ENCODE results near the gene CFAP298. TPM values are rescaled to one million over a fixed set of nuclear protein-coding genes. Genes with fewer than 3 reads are reported as not detected.
A peak's percentile ranks its signal among the peaks of the same experiment; 100 is the strongest.
"Not testable (repeated sequence)": the region's sequence is repeated elsewhere in the genome, so short reads cannot be mapped to it uniquely, and the experiment has no call there.

The CFAP298 gene, protein sequence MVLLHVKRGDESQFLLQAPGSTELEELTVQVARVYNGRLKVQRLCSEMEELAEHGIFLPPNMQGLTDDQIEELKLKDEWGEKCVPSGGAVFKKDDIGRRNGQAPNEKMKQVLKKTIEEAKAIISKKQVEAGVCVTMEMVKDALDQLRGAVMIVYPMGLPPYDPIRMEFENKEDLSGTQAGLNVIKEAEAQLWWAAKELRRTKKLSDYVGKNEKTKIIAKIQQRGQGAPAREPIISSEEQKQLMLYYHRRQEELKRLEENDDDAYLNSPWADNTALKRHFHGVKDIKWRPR
- total RNA-seq: 10 to 100 TPM; 17.3 to 28.0 (median 20.6) TPM

DNA sequence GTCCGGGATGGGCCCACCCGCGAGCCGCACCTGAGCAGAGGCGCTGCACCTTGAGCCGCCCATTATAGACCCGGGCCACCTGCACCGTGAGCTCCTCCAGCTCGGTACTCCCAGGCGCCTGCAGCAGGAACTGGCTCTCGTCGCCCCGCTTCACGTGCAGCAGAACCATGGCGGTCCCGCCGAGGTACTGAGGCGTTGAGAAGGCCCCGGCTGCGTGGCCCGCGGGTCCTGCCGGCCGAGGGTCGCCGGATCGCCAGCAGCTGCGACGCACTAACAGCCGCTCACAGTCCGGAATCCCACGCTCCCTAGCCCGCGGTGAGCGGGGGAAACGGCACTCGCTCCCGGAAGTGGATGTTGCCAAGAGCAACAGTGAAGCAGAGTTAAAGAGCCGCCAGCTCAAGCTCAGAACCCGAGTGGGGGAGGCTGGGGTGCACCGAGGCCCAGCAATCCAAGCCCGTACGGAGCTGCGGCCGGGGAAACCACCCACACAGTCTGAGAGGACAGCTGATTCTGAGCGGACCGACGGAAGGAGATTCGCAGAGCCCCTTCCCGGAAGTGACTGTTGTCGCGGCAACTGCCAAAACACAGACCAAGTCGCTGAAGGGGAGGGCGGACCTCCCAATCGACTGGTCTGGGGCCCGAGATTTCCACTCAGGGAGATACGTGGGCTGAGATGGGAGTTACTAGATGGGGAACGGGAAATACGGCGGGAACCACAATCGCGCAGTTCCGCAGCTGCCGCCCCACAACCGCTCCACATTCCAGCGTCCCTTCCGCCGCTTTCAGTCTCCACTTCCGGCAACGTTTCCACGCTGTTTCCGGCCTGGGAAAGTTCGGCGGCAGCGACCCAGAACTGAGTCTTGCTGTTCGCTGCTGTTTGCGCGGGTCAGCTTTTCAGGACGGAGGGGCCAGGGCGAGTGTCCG lies at the start of gene CFAP298:
Gene CFAP298 (minus strand): TSS at position 303 of the 924 bp plus-strand sequence. CDS start 134 bp downstream, at position 169.
- Histone ChIP-seq H3K36me3 (peaks cover 0 to 22% (median 0%) of the 10 kb centered on the region in 3 donors), H3K27ac (peak within 1 kb of the TSS; percentile 70 to 87 (median 84)), H3K4me3 (peak within 1 kb of the TSS; percentile 71 to 87 (median 80)), H3K9me3 (no peaks in the 10 kb centered on the region), H3K27me3 (no peaks in the 10 kb centered on the region), H3K4me1 (peaks cover 0 to 11% (median 6%) of the 10 kb centered on the region in 4 donors)
- TF ChIP-seq POLR2A (IDR thresholded peaks at IDR 0.05) (peak in 1 of 2 donors; percentile 27), CTCF (IDR thresholded peaks at IDR 0.05) (no peak)
- DNase-seq: peak; percentile 78 to 93 (median 90)

- DNase-seq, H3K27ac ChIP-seq: not testable (repeated sequence)
Measured at GRCh38 chr21:32661026-32661782, 49.0 kb upstream of the CFAP298 start.

GRCh38 chr21:32658524-32658923 lies 46.3 kb upstream of the CFAP298 start:
- TF ChIP-seq CTCF (IDR thresholded peaks at IDR 0.05) (no peak), POLR2A (IDR thresholded peaks at IDR 0.05) (no peak)
- H3K27ac ChIP-seq: no peak overlapping the region

More at GRCh38 chr21:32661026-32661782, 49.0 kb upstream of the CFAP298 start:
- not testable (repeated sequence) for H3K4me3 ChIP-seq, H3K4me1 ChIP-seq, H3K27me3 ChIP-seq
- H3K9me3 ChIP-seq: peaks cover 0 to 19% (median 3%) of the 10 kb centered on the region in 4 donors
- H3K36me3 ChIP-seq: peaks cover 0 to 76% (median 15%) of the 10 kb centered on the region in 3 donors

DNA sequence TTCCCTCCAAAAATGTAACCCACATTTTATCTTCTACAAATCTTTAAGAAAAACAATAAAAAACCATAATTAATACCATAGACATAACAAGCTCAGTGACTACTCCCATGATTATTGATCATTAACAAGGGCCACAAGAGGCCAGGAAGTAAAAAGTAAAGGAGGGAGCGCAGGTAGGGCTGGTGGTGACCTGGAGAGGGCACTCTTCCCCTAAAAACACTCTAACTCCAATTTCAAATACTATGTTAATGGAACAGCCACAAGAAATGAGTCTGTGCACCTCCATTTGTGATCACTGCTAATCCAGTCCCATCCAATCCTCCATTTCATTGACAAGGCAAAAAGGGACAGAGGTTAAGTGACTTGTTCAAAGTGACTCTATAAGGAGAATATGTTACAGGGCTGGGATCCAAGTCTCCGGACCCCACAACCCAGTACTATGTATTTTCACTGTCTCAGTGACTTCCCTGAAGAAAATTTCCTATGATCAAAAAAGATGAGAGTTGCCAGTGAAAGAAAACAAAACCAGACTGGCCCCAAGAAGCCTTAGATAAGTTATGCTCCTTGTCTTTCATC lies 41.2 kb upstream of the CFAP298 start:
- no peaks in the 10 kb centered on the region for H3K9me3 ChIP-seq
- no peaks in the 10 kb centered on the region for H3K27me3 ChIP-seq
- no peak overlapping the region for H3K27ac ChIP-seq
- H3K4me3 ChIP-seq: no peak overlapping the region
- peak in 1 of 3 donors; percentile 55 for DNase-seq
- H3K4me1 ChIP-seq: no peaks in the 10 kb centered on the region
- peaks cover 0 to 54% (median 0%) of the 10 kb centered on the region in 3 donors for H3K36me3 ChIP-seq
- no peak for TF ChIP-seq POLR2A (IDR thresholded peaks at IDR 0.05)
- peak in 4 of 6 experiments; percentile 55 to 74 (median 70) for TF ChIP-seq CTCF (IDR thresholded peaks at IDR 0.05)

More at GRCh38 chr21:32658524-32658923, 46.3 kb upstream of the CFAP298 start:
- H3K4me3 ChIP-seq: no peak overlapping the region
- no peaks in the 10 kb centered on the region for H3K4me1 ChIP-seq
- no peaks in the 10 kb centered on the region for H3K9me3 ChIP-seq
- H3K27me3 ChIP-seq: no peaks in the 10 kb centered on the region
- H3K36me3 ChIP-seq: peaks cover 0 to 59% (median 0%) of the 10 kb centered on the region in 3 donors
- no peak for DNase-seq

- H3K27ac ChIP-seq: no peak overlapping the region
- no peaks in the 10 kb centered on the region for H3K9me3 ChIP-seq
- no peaks in the 10 kb centered on the region for H3K27me3 ChIP-seq
- no peak overlapping the region for H3K4me3 ChIP-seq
- TF ChIP-seq CTCF (IDR thresholded peaks at IDR 0.05): no peak
- no peak for TF ChIP-seq POLR2A (IDR thresholded peaks at IDR 0.05)
- peaks cover 0 to 69% (median 0%) of the 10 kb centered on the region in 3 donors for H3K36me3 ChIP-seq
- no peaks in the 10 kb centered on the region for H3K4me1 ChIP-seq
- DNase-seq: no peak
Measured at GRCh38 chr21:32648165-32648564, 36.0 kb upstream of the CFAP298 start.

Data from Peyer's patch (tissue), 4 donors.